ENCODE measurements around the gene VKORC1.

DNA sequence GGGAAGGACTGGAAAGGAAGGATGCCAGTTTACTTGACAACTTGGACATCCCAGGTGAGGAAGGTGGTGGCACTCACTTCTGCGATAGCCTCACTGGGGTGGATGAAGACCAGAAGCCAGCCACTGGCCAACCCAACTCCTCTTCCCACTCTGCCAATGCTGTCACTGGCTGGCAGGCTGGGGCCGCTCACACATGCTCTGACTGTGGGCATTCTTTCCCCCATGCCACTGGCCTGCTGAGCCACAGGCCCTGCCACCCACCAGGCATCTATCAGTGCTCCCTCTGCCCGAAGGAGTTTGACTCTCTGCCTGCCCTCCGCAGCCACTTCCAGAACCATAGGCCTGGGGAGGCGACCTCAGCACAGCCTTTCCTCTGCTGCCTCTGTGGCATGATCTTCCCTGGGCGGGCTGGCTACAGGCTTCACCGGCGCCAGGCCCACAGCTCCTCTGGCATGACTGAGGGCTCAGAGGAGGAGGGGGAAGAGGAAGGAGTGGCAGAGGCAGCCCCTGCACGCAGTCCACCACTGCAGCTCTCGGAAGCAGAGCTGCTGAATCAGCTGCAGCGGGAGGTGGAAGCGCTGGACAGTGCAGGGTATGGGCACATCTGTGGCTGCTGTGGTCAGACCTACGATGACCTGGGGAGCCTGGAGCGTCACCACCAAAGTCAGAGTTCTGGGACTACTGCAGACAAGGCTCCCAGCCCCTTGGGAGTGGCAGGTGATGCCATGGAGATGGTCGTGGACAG lies 15.8 kb downstream of the VKORC1 start:
- TF ChIP-seq POLR2A (IDR thresholded peaks at IDR 0.05), result no peak
- TF ChIP-seq, protein P1, sequence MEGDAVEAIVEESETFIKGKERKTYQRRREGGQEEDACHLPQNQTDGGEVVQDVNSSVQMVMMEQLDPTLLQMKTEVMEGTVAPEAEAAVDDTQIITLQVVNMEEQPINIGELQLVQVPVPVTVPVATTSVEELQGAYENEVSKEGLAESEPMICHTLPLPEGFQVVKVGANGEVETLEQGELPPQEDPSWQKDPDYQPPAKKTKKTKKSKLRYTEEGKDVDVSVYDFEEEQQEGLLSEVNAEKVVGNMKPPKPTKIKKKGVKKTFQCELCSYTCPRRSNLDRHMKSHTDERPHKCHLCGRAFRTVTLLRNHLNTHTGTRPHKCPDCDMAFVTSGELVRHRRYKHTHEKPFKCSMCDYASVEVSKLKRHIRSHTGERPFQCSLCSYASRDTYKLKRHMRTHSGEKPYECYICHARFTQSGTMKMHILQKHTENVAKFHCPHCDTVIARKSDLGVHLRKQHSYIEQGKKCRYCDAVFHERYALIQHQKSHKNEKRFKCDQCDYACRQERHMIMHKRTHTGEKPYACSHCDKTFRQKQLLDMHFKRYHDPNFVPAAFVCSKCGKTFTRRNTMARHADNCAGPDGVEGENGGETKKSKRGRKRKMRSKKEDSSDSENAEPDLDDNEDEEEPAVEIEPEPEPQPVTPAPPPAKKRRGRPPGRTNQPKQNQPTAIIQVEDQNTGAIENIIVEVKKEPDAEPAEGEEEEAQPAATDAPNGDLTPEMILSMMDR (IDR thresholded peaks at IDR 0.05 in 4 of 5, conservative IDR thresholded peaks at IDR 0.05 in 1 of 5), result no peak
